Measurements from ENCODE around the gene FAM217A. TPM values are rescaled to one million over a fixed set of nuclear protein-coding genes. Genes with fewer than 3 reads are reported as not detected.

Gene FAM217A
- total RNA-seq, 1 donor: not detected

- H2AFZ ChIP-seq (ENCODE audit: low read length): no peak overlapping the region
- TF ChIP-seq CTCF (IDR thresholded peaks at IDR 0.05; ENCODE audit: extremely low read depth, low read depth, low read length): no peak
- H4K20me1 ChIP-seq (ENCODE audit: insufficient read depth, low read length): peaks cover 37% of the 10 kb centered on the region
Measured at GRCh38 chr6:4031442-4031841, 47.5 kb downstream of the FAM217A start.

GRCh38 chr6:4030669-4031068, 48.3 kb downstream of the FAM217A start:
- Histone ChIP-seq H3K27me3 (ENCODE audit: insufficient read depth, low read length) (no peaks in the 10 kb centered on the region), H4K20me1 (ENCODE audit: insufficient read depth, low read length) (peaks cover 41% of the 10 kb centered on the region), H2AFZ (ENCODE audit: low read length) (no peak overlapping the region), H3K9me3 (ENCODE audit: low read depth, low read length) (no peaks in the 10 kb centered on the region), H3K4me2 (ENCODE audit: insufficient read depth, low read length) (no peak overlapping the region), H3K27ac (ENCODE audit: low read depth, low read length) (no peak overlapping the region), H3K4me3 (ENCODE audit: insufficient read depth, low read length) (no peak overlapping the region), H3K4me1 (ENCODE audit: insufficient read depth, low read length) (no peaks in the 10 kb centered on the region), H3K79me2 (ENCODE audit: insufficient read depth, low read length) (peaks cover 91% of the 10 kb centered on the region), H3K36me3 (ENCODE audit: insufficient read depth, low read length) (peaks cover 16% of the 10 kb centered on the region)
- no peak for DNase-seq (ENCODE audit: insufficient read length, low spot score, missing footprints)
- no peak for TF ChIP-seq CTCF (IDR thresholded peaks at IDR 0.05; ENCODE audit: extremely low read depth, low read depth, low read length)

More at GRCh38 chr6:4031442-4031841, 47.5 kb downstream of the FAM217A start:
- H3K4me1 ChIP-seq (ENCODE audit: insufficient read depth, low read length): no peaks in the 10 kb centered on the region
- H3K9me3 ChIP-seq (ENCODE audit: low read depth, low read length): no peaks in the 10 kb centered on the region
- no peak overlapping the region for H3K4me2 ChIP-seq (ENCODE audit: insufficient read depth, low read length)
- no peak overlapping the region for H3K4me3 ChIP-seq (ENCODE audit: insufficient read depth, low read length)
- no peak overlapping the region for H3K27ac ChIP-seq (ENCODE audit: low read depth, low read length)
- peaks cover 93% of the 10 kb centered on the region for H3K79me2 ChIP-seq (ENCODE audit: insufficient read depth, low read length)
- DNase-seq (ENCODE audit: insufficient read length, low spot score, missing footprints): no peak
- H3K27me3 ChIP-seq (ENCODE audit: insufficient read depth, low read length): no peaks in the 10 kb centered on the region
- peaks cover 16% of the 10 kb centered on the region for H3K36me3 ChIP-seq (ENCODE audit: insufficient read depth, low read length)

GRCh38 chr6:4029687-4030086, 49.2 kb downstream of the FAM217A start:
- Histone ChIP-seq H4K20me1 (ENCODE audit: insufficient read depth, low read length) (peaks cover 39% of the 10 kb centered on the region), H3K27me3 (ENCODE audit: insufficient read depth, low read length) (no peaks in the 10 kb centered on the region), H3K36me3 (ENCODE audit: insufficient read depth, low read length) (peaks cover 16% of the 10 kb centered on the region), H3K4me2 (ENCODE audit: insufficient read depth, low read length) (no peak overlapping the region), H3K4me3 (ENCODE audit: insufficient read depth, low read length) (no peak overlapping the region), H3K27ac (ENCODE audit: low read depth, low read length) (no peak overlapping the region), H3K4me1 (ENCODE audit: insufficient read depth, low read length) (no peaks in the 10 kb centered on the region), H3K79me2 (ENCODE audit: insufficient read depth, low read length) (peaks cover 96% of the 10 kb centered on the region), H3K9me3 (ENCODE audit: low read depth, low read length) (no peaks in the 10 kb centered on the region), H2AFZ (ENCODE audit: low read length) (no peak overlapping the region)
- DNase-seq (ENCODE audit: insufficient read length, low spot score, missing footprints): no peak
- no peak for TF ChIP-seq CTCF (IDR thresholded peaks at IDR 0.05; ENCODE audit: extremely low read depth, low read depth, low read length)

GRCh38 chr6:4028051-4028450, 50.9 kb downstream of the FAM217A start:
- Histone ChIP-seq H3K4me1 (ENCODE audit: insufficient read depth, low read length) (peaks cover 3% of the 10 kb centered on the region), H2AFZ (ENCODE audit: low read length) (no peak overlapping the region), H3K36me3 (ENCODE audit: insufficient read depth, low read length) (peaks cover 16% of the 10 kb centered on the region), H3K79me2 (ENCODE audit: insufficient read depth, low read length) (peaks cover 98% of the 10 kb centered on the region), H3K27me3 (ENCODE audit: insufficient read depth, low read length) (no peaks in the 10 kb centered on the region), H3K4me3 (ENCODE audit: insufficient read depth, low read length) (no peak overlapping the region), H3K9me3 (ENCODE audit: low read depth, low read length) (no peaks in the 10 kb centered on the region), H3K4me2 (ENCODE audit: insufficient read depth, low read length) (no peak overlapping the region), H4K20me1 (ENCODE audit: insufficient read depth, low read length) (peaks cover 50% of the 10 kb centered on the region), H3K27ac (ENCODE audit: low read depth, low read length) (no peak overlapping the region)
- no peak for TF ChIP-seq CTCF (IDR thresholded peaks at IDR 0.05; ENCODE audit: extremely low read depth, low read depth, low read length)
- no peak for DNase-seq (ENCODE audit: insufficient read length, low spot score, missing footprints)
